ENCODE measurements around the gene SKP1. TPM values are rescaled to one million over a fixed set of nuclear protein-coding genes. Genes with fewer than 3 reads are reported as not detected.

Gene SKP1
- total RNA-seq, 1 donor: 40.7 TPM

DNA sequence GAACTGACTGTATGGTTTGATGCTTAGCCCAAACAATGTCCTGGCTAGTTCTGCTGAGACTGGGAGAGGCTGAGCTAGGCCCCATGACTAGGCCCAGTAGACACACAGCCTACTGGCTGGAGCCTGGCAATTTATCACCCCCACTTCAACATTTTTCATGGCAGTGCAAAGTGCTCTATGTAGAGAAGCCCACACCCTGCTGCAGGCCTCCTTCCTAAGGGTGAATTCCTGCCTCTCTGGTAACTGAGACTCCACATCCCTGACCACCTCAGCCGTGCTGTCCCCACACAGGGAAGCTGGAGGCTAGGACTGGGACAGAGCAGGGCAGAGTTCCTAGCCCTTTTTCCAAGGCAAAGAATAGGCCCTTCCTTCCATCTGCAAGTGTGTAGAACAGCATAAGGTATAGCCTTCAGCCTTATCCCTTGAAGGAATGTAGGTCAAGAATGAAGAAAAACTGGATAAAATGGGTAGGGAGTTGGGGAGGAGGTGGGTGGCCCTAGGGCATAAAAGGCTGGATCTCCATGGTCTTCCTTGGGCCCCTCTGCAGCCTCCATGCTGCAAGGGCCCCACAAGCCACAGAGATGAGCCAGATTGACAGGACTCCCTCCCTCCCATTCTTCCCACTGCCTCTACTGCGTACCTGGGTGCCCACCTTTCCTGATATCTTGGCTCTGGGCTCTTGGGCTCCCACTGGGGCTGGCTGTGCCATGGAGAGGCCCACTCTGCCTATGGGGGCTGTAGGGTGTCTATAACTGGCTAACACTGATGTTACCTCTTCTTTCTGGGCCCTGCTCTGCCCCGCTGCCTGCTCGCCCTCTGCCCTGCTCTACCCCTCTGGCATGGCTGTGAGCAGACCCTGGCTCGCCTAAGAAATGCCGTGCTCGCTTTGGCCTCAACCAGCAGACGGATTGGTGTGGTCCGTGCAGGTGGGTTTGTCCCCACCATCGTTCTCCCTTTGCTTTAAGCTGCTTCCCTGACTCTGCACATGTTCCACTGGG is 32.5 kb downstream of the SKP1 start:
- DNase-seq (ENCODE audit: low read depth in 2 of 3, low spot score in 2 of 3): no peak

DNA sequence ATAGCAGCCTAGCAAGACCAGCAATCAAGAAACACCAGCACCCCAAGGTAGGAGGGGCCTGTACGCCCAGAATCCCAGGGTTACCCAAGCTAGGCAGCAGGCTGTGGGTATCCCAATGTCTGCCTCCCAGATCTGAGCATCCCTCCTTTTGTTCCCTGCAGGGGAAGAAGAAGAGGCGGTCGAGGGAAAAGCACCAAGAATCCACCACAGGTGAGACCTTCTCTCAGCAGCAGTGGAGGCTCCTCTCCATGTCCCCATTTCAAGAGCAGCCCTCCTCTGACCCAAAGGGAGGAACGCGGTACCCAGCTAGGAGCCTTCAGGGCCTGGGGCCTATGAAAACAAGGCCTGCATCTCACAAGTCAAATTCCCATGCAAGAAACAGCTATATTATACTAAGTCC is 33.3 kb downstream of the SKP1 start:
- DNase-seq (ENCODE audit: low read depth in 2 of 3, low spot score in 2 of 3): no peak

DNA sequence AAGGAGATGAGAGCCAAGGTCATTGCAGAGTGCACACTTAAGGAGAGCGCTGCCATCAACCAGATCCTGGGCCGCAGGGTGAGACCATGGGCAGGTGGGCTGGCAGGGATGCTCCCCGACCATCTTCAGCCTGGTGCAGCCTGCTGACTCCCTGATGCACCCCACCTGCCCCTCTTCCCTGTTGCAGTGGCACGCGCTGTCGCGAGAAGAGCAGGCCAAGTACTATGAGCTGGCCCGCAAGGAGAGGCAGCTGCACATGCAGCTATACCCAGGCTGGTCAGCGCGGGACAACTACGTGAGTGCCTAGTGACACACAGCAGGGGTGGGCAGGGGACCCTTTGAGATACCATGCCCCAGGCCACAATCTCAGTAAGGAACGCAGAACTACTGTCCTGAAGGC is 33.9 kb downstream of the SKP1 start:
- no peak for DNase-seq (ENCODE audit: low read depth in 2 of 3, low spot score in 2 of 3)

DNA sequence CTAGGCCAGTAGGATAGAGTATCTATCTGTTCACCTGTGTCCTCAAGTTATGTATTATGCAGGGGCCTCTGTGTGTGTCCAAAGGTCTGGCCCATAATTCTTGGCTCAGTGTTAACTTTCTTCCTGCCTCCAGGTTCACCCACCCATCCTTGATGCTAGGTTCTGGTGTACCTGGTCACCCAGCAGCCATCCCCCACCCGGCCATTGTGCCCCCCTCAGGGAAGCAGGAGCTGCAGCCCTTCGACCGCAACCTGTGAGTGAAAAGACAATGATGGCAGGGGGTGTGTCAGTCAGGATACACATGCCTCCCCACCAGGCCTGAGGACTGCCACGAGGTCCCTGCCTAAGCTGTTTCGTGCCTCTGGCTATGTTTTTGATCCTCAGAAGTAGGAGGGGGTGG is 34.7 kb downstream of the SKP1 start:
- DNase-seq (ENCODE audit: low read depth in 2 of 3, low spot score in 2 of 3): no peak

DNA sequence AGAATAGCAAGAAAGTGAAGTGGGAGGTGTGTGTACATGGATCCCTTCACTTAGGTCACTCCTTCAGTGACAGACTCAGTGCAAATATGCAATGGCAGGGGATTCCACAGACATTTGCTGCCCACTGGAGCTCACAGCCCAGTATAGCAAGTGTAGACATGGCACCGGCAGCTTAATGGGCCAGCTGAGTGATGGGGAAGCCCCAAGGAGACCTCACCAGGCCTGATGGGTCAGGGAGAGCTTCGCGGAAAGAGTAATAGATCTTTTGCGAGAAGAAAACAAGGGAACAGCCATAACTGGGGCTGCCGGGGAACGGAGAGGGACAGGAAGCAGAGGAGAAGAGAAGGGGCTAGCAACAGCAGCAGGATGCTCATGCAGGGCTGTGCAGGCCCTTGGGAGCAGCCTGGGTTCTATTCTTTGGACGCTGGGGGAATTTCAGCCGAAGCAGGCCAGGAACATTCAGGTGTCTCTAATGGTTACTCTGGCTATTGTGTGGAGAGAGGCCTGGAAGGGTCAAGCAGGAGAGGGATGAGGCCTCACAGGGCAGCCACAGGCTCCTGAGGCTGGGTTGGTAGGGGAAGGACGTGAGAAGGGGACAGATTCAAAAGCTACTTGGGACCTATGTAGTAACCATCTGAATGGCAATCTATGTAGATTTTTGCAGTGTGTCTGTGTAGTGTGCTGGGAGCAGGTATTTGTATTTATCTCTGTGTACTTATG is 35.3 kb downstream of the SKP1 start:
- DNase-seq (ENCODE audit: low read depth in 2 of 3, low spot score in 2 of 3): peak in 2 of 3 donors; percentile 48 to 49

DNA sequence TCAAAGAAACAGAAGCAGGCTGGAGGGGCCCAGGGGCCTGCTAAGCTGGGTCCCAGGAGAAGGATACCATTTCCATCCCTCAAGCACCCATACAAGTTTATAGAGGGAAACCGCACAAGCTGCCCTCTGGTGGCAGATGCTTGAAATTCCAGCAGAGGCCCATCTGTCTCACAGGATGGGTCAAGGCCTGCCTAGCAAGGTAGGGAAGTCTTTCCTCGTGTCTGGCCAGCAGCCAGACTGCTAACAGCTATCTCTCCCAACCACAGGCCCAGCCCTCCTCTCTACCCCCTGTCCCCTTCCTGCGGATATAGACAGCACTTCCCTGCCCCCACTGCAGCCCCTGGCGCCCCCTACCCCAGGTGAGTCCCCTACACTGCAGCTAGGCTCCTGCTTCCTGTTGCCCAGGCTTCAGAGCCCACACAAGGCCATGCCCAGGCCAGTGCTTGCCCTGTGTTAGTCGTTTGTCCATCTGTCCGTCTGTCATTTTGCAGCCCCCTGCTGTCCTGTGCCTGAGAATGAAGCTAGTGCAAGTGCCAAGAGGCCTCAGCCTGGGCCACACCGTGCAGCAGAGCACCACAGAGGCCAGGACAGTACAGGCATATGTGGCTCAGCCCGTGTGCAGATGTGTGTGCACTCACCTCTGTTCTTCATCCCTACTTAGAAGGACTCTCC is 36.1 kb downstream of the SKP1 start:
- peak in 2 of 3 donors; percentile 62 to 74 for DNase-seq (ENCODE audit: low read depth in 2 of 3, low spot score in 2 of 3)

DNA sequence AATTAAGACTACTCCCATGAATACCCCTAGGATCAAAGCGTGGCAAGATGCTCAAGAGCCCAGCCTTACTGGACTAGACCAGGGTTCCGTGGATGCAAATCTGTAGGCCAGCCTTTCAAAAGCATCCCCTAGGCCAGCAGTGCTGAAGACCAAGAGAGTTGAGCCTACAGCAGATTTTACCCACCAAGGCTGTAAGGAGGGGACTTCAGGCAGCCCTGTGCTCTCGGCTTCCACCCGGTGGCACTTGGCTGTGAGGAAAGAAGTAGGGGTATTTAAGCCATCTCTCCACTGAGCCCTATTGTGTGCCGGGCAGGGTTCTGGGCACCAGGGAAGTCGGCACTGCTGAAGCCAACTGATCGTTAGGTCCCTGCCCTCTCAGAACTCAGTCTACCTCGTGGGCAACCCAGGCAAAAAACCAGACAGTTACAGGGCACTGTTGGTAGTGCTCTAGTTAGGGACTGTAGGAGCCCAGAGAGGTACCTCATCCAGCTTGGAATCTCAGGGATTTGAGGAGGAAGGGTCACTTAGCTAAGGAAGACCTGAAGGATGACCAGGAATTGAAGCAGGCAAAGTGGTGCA is 36.8 kb downstream of the SKP1 start:
- no peak for DNase-seq (ENCODE audit: low read depth in 2 of 3, low spot score in 2 of 3)

DNA sequence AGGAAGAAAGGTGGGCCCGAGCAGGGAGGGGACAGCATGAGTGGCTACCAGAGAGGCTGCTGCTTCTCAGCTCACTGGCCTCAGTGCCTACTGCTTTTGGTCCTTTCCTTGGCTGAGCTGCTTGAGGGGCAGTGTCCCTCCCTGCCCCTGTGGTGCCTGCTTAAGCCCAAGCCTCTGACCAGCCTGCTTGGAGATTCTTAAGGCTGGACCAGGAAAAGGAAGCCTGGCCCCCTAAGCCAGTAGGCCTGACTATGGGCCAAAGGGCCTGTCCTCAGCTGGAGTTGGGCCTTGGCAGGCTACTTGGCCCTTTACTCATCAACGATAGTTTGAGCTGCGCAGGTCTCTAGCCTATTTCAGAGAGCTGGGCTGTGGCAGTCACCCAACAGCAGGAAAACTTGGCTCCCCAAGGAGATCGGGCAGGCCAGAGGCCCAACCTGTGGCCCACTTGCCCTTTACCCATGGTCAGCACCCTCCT is 37.3 kb downstream of the SKP1 start:
- no peak for DNase-seq (ENCODE audit: low read depth in 2 of 3, low spot score in 2 of 3)

DNA sequence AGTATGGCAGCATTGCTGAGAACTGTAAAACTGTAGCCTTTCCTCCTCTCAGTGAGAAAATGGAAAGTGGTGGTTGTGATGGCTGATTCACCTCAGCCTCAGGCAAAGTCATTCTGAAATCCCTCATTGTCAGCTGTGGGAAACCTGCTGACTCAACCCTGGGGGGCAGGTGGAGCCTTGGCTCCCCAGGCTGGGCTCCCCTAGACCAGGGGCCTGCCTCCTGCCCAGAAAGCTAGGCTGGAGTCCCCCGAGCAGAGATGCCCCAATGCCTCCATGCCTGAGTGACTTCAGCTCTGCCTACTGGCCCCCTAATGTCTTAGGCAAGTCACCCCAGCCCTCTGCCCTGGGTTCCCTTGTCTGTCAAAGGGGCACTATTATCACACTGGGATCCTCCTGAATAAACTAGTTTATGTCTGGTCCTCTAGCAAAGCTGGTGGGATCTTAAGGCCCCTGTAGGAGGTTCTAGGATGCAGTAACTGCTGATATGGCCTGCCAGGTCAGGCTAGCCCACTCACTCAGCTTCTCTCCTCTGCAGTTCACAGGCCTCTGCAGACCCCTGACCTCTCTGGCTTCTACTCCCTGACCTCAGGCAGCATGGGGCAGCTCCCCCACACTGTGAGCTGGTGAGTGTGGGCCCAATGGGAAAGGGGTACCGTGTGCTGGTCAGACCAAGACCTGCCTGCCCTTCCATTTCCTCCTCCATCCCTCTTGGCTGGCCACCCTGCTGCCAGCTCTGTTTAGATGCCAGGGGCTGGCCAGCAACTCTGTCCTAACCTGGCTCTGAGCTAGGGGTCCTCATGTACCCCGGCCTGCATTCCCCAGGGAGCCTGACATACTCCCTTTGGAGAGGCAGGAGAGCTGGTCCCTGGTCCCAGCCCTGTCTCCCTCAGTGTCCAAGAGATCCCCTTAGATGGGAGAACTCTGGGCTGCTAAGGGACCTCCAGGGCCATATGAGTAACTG is 38.1 kb downstream of the SKP1 start:
- no peak for DNase-seq (ENCODE audit: low read depth in 2 of 3, low spot score in 2 of 3)

DNA sequence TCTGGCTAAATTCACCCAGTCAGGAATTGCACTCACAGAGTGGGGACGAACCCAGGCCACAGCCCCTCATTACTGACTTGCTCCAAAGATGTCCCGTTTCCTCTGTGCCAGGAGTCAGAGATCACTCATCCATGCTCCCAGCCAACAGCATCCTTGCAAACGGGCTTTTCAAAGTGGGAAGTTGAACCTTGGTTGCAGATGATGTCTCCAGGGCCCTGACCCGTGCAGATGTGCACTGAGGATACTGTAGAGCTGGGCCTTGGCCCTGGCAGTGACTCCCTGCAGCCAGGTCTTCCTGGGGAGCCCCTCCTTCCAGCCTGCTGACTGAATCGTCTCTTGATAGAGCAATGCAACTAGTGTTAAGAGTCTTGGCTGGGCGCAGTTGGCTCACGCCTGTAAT is 40.0 kb downstream of the SKP1 start:
- no peak for DNase-seq (ENCODE audit: low read depth in 2 of 3, low spot score in 2 of 3)

DNA sequence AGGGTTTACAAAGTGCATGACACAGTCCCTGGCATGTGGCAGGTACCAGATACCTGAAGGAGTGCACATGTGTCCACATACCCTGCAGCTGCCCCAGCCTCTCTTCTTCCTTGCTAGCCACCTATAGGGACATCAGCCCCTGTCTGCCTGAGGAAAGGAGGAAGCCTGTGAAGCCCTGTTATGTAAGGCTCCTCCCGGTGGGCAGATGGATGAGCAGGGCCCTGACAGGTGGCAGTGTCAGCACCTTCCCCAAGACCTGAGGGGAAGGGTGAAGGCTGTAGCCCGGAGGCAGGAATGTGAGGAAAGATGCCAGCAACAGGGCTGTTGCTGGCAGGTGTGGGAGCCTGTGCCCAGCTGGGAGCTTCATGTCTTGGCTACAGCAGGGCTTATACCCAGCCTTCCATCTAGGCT is 40.5 kb downstream of the SKP1 start:
- DNase-seq (ENCODE audit: low read depth in 2 of 3, low spot score in 2 of 3): no peak

DNA sequence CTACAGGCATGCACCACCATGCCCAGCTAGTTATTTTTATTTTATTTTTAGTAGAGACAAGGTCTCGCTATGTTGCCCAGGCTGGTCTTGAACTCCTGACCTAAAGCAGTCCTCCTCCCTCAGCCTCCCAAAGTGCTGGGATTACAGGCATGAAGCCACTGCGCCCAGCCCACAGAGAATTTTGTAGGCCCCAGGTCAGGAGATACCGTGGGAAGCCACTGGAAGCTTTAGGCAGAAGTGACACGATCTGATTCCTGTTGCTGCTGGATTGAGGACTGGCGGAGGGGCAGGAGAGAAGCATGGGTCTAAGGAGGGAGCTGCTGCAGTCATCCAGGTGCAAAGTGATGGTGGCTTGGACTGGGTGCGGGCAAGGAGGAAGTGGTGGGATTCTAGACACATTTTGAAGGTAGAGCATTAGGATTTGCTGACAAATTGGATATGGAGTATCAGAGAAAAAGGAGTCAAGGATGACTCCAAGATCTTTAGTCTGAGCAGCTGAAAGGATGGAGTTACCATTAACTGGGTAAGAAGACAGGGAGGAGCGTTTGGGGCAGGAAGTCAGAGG is 41.6 kb downstream of the SKP1 start:
- DNase-seq (ENCODE audit: low read depth in 2 of 3, low spot score in 2 of 3): no peak

DNA sequence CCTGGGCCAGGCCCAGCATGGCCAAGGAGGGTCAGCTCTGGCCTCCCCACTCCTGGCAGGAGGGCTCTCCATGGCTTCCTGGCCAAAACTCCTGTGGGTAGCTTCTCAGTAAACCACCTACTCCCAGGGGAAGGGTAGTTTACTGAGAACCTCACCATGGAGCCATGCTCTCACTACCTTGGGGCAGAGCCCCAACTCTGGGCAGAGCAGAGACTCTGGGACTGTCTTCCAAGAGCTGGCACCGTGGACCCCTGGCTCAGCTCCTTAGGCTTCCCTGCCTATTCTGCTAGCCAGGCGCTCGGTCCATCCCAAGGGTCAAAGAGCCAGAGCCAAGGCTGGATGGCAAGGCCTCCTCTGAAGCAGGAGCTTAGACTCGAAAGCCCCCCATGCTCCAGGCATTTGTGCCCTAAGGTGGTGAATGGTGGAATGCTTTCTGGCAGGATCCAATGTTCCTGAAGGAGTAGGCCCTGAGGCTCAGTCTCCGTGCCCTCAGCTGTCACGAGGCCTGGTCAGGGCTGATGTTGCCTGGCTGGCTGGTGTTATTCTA is 42.7 kb downstream of the SKP1 start:
- DNase-seq (ENCODE audit: low read depth in 2 of 3, low spot score in 2 of 3): no peak

DNA sequence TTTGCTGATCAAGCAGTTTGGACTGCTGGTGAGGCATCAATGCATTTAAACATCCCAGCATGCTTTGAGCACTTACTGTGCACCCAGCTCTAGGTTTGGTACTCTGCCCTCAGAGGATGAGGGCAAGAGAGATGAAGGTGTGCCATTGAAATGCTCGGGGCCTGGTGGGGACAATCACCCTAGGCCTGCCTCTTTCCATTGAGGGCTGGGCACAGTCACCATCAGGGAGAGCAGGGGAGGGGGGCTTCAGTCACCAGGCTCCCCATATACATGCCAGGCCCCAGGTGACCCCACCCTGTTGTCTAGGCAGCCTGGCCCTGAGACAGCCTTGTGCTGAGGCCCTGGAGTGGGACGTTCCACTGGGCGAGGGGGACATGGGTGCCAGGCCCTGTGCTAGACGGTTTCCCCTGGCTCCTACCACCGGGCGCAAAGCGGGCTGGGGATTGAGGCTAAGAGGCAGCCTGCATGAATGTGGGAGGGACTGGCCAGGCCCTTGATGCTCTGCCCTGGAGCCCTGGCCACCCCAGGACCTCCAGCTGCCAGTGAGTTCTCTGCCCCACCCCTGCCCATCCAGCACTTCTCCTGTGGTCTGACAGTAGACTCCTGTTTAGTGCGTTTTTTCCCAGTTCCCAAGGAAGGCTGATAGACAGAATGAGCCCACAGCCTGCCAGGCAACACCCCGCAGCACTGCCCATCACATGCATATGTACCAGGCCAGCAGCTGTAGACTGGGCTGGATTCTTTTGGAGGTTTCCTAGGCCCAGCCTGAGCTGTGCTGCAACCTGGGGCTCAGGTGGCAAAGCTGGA is 43.4 kb downstream of the SKP1 start:
- DNase-seq (ENCODE audit: low read depth in 2 of 3, low spot score in 2 of 3): no peak

DNA sequence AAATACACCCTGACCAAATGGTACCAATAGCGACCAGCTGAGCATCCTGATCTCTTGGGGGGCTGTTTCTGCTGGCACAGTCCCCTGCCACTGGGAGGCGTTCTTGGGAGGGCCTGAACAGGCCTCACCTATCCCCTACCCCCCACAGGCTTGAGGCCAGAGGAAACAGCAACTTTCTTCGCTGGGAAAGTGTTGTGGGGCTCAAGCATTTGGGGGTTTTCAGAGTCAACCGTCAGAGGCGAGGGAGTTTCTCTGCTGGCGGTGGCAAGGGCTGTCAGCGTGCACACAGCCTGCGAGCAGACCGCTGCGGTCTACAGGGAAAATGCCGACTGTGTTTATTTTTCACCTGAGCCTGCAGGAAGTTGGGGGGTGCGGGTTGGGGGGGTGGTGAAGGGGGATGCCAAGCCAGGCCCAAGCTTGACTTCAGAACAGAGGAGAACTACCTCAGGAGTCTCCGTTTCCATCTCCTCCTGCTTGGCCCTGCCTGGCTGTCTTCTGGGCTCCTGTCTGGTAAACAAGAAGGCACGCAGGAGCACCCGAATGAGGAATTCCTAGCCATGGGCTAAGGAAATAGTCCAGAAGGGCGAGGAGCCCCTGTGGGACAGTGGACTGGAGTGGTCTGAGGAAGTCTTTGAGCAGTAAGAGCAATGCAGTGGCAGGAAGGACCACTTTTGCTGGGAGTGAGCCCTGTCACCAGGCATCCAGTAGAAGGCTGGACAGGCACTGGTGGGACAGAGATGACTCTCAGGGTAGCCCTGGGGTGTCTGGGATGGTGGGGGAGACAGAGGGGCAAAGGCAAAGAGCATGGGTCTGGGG is 44.2 kb downstream of the SKP1 start:
- peak; percentile 75 to 76 (median 76) for DNase-seq (ENCODE audit: low read depth in 2 of 3, low spot score in 2 of 3)

DNA sequence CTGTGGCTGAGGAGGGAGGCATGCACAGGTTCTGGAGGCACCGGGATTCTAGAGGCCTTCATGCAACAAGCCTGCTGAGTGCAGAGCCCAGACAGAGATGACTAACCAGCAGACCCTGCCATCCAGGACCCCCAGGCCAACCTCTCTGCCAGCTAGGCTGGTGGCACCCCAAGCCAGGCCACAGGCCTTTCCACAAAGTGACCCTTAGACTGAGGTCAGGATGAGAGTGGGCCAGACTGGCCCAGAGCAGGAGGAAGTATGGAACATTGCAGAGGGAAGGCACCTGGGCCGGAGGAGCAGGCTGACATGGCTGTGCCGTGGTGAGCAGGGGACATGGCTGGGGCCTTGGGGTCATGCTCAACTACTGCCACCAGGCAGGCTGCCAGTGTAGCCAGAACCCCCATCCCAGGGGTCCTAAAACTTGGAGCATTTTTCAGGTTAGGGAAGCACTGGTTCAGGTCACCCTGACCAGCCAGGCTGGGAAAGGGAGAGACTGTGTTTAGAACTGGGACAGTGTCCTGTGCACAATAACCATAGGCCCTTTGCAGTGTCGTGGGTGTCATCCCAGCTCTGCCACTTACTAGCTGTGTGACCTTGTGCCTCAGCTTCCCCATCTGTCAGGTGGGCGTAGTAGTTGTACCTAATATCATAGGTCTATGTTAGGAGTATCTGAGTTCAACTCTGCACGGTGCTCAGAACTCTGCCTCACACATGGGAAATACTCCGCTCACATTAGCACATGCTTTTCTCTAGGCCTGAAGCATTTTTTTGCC is 45.0 kb downstream of the SKP1 start:
- no peak for DNase-seq (ENCODE audit: low read depth in 2 of 3, low spot score in 2 of 3)

DNA sequence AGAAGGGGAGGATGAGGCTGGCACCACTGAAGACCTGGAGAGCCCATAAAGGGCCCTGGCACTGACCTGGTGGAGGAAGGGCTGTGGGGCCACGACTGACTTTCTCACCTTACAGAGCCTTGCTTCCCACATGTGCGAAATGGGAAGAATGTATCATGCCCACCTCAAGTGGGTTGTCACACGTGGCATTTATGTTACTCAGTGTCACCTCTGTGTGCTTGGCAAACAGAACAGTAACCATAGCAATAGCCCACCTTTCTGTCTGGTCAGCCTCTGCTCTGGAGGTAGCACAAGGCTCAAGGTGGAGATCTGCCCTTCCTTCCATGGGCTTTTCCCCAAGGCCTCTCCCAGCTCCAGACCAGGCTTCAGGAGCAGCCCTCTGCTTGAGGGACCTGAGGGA is 45.6 kb downstream of the SKP1 start:
- DNase-seq (ENCODE audit: low read depth in 2 of 3, low spot score in 2 of 3): no peak
